Measurements from ENCODE around the gene MSH2. TPM values are rescaled to one million over a fixed set of nuclear protein-coding genes. Genes with fewer than 3 reads are reported as not detected.
A peak's percentile ranks its signal among the peaks of the same experiment; 100 is the strongest.

The MSH2 gene
- total RNA-seq, 2 experiments from 2014 or later: 56.9 to 59.2 TPM

DNA sequence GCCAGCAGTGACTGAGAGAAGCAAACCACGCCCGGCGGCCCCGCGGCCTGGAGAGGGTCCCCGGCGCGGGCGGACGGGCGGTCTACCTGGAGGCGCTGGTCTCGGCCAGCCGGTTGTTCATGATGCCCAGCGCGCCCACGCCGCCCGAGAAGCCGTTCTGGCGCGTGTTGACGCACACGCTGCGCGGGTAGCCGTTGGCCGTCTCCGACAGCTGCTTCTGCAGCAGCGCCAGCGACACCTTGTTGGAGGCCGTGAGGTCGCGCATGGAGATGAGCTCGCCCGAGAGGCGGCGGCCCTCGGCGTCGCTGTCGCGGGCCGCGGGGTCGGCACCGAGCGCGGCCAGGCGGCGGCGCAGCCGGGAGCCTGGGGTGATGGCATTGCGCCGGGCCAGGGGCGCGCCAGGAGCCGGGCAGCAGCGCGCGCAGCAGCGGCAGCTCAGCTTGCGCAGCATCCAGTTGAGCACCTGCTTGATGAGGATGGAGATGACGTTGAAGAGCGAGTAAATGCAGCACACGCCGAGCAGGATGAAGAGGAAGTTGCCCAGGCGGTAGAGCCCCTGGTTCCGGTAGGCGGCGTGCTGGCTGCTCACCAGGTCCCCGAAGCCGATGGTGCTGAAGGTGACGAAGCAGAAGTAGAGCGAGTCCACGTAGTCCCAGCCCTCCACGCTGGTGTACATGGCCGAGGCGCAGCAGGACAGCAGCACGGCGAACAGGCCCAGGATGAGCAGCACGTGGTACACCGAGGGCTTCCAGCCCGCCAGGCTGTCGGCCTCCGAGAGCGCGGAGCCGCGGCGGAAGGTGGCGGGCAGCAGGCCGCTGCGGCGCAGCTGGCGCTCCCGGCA is 118.1 kb downstream of the MSH2 start:
- H3K4me3 Mint-ChIP-seq: peak overlapping the region; percentile 85
- ChIA-PET CTCF (interaction anchor here (0.6 to 1.6 kb wide), 7 partner anchors 9 to 582 kb away, joined by 3 to 5 read pairs (median 3); partner anchors contain the start of gene MSH2), POLR2A (interaction anchor here (1.7 to 2.3 kb wide), 2 partner anchors 12 to 26 kb away, joined by 5 to 6 read pairs; no protein-coding TSS in a partner anchor)
- no peaks in the 10 kb centered on the region for H3K9me3 Mint-ChIP-seq
- TF ChIP-seq, protein P1, sequence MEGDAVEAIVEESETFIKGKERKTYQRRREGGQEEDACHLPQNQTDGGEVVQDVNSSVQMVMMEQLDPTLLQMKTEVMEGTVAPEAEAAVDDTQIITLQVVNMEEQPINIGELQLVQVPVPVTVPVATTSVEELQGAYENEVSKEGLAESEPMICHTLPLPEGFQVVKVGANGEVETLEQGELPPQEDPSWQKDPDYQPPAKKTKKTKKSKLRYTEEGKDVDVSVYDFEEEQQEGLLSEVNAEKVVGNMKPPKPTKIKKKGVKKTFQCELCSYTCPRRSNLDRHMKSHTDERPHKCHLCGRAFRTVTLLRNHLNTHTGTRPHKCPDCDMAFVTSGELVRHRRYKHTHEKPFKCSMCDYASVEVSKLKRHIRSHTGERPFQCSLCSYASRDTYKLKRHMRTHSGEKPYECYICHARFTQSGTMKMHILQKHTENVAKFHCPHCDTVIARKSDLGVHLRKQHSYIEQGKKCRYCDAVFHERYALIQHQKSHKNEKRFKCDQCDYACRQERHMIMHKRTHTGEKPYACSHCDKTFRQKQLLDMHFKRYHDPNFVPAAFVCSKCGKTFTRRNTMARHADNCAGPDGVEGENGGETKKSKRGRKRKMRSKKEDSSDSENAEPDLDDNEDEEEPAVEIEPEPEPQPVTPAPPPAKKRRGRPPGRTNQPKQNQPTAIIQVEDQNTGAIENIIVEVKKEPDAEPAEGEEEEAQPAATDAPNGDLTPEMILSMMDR (IDR thresholded peaks at IDR 0.05): peak; percentile 57
- peaks cover 18% of the 10 kb centered on the region for H3K4me1 Mint-ChIP-seq (ENCODE audit: low read depth)
- H3K27ac Mint-ChIP-seq: peak overlapping the region; percentile 93
- ATAC-seq: peak; percentile 86
- peaks cover 3% of the 10 kb centered on the region for H3K36me3 Mint-ChIP-seq (ENCODE audit: low read depth)
- intact Hi-C loops (cut with micrococcal nuclease): no loop called here
- H3K27me3 Mint-ChIP-seq: no peaks in the 10 kb centered on the region
- peak; percentile 84 for DNase-seq

DNA sequence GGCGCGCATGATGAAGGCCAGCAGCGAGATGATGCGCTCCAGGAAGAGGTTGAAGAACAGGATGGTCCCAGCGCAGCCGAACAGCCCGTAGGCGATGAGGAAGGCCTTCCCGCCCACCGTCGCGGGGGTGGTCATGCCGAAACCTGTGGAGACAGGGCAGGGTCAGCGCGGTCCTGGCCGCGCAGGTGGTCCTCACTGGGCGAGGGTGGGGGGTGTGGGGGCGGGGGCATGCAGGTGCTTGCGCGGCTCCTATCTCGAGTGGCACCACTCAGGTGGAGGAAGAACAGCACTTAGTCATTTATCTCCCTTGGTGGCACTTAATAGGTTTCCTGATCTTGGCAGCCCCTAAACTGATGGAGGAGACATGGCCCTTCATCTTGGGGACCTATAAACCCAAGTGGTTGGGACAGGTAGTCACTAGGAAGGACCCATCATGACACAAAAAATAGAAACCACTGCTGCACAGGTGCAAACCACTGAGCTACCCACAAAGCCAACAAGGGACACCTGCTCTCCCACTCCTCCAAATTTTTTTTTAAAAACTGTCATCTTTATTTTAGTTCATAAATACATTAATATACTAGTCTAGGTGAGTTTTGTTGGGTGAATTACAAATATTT is 118.8 kb downstream of the MSH2 start:
- POLR2A ChIA-PET: interaction anchor here (1.7 kb wide), 1 partner anchor 11 kb away, joined by 5 read pairs; no protein-coding TSS in a partner anchor
- Mint-ChIP-seq H3K27me3 (no peaks in the 10 kb centered on the region), H3K36me3 (ENCODE audit: low read depth) (peaks cover 3% of the 10 kb centered on the region), H3K4me1 (ENCODE audit: low read depth) (peaks cover 18% of the 10 kb centered on the region), H3K4me3 (peak overlapping the region; percentile 85), H3K9me3 (no peaks in the 10 kb centered on the region), H3K27ac (peak overlapping the region; percentile 93)
- ATAC-seq (no peak), DNase-seq (no peak)
- intact Hi-C loops (cut with micrococcal nuclease): no loop called here
- CTCF ChIA-PET: interaction anchor here (0.6 to 1.6 kb wide), 4 partner anchors 9 to 582 kb away, joined by 3 read pairs; no protein-coding TSS in a partner anchor
- TF ChIP-seq, protein P1 (IDR thresholded peaks at IDR 0.05): no peak

DNA sequence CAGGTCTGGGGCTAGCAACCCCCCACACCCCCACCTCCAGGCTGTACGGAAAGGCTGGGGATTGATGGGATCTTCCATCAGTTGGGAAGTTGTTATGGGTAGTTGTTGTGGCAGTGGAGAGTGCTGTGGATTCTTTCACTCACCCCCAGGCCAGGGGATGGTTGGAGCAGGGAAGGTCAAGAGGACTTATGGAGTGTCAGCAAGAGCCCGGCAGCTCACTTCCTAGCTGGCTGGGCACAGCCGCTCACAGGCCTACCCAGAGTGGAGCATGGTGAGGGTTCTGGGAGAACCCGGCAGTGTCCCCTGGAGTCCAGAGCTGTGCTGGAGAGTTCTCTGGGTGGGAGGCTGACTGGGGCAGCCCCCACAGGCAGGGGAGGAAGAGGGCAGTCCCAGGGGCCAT is 122.2 kb downstream of the MSH2 start:
- Mint-ChIP-seq H3K4me3 (no peak overlapping the region), H3K36me3 (ENCODE audit: low read depth) (peaks cover 3% of the 10 kb centered on the region), H3K9me3 (no peaks in the 10 kb centered on the region), H3K27ac (no peak overlapping the region), H3K4me1 (ENCODE audit: low read depth) (peaks cover 15% of the 10 kb centered on the region), H3K27me3 (no peaks in the 10 kb centered on the region)
- TF ChIP-seq, protein P1 (IDR thresholded peaks at IDR 0.05): no peak
- DNase-seq (no peak), ATAC-seq (no peak)
- intact Hi-C loops (cut with micrococcal nuclease): no loop called here
- POLR2A ChIA-PET: no interaction called here
- CTCF ChIA-PET: no interaction called here

DNA sequence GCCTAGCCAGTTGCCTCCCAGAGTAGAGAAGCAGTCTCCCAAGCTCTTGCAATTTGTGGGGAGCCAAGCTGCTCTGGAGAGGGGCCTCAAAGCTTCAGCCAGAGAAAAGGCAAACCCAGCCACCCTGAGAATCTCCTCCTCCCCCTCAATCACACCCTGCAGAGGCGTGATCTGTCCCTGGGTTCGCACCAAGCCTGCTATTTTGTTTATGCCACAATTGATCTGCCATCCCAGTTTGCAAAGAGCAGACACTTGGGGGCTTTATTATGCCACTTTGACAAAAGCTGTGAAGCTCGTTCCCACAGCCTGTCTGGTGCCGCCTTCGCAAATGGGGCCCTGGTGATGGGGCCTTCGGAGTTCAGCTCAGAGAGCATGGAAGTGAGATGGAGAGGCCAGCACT is 125.5 kb downstream of the MSH2 start:
- H3K4me3 Mint-ChIP-seq: no peak overlapping the region
- H3K4me1 Mint-ChIP-seq (ENCODE audit: low read depth): no peaks in the 10 kb centered on the region
- no peaks in the 10 kb centered on the region for H3K36me3 Mint-ChIP-seq (ENCODE audit: low read depth)
- DNase-seq (no peak), ATAC-seq (no peak)
- no peaks in the 10 kb centered on the region for H3K9me3 Mint-ChIP-seq
- intact Hi-C loops (cut with micrococcal nuclease): no loop called here
- POLR2A ChIA-PET: interaction anchor here (0.8 kb wide), 1 partner anchor 24 kb away, joined by 3 read pairs; no protein-coding TSS in a partner anchor
- CTCF ChIA-PET: no interaction called here
- H3K27ac Mint-ChIP-seq: no peak overlapping the region
- TF ChIP-seq, protein P1 (IDR thresholded peaks at IDR 0.05): no peak
- no peaks in the 10 kb centered on the region for H3K27me3 Mint-ChIP-seq

DNA sequence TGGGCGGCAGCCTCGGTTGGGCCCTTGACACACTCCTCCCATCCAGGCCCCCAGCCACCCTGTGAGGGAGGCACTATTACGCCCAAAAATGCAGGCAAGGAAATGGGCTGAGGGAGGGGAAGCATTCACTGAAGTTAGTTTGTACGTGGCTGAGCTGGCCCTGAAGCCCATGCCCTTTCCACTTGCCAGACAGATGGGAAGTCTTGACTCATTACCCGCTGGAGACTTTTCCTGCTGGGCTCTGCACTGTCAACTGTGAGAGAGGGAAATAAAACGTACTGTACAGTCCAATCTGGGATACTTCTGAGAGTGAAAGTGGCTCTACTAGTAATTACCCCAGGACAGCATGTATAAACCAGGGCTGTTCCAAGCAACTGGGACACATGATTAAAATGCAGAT is 125.9 kb downstream of the MSH2 start:
- intact Hi-C loops (cut with micrococcal nuclease): no loop called here
- POLR2A ChIA-PET: interaction anchor here (0.8 kb wide), 1 partner anchor 25 kb away, joined by 3 read pairs; no protein-coding TSS in a partner anchor

More for the DNA sequence above, 125.9 kb downstream of the MSH2 start:
- Mint-ChIP-seq H3K4me1 (ENCODE audit: low read depth) (no peaks in the 10 kb centered on the region), H3K9me3 (no peaks in the 10 kb centered on the region), H3K36me3 (ENCODE audit: low read depth) (no peaks in the 10 kb centered on the region), H3K27me3 (no peaks in the 10 kb centered on the region), H3K4me3 (no peak overlapping the region), H3K27ac (no peak overlapping the region)
- no peak for ATAC-seq
- TF ChIP-seq, protein P1 (IDR thresholded peaks at IDR 0.05): no peak
- CTCF ChIA-PET: no interaction called here
- DNase-seq: no peak
